ENCODE results near the gene CDKN2B.

CDKN2B gene

DNA sequence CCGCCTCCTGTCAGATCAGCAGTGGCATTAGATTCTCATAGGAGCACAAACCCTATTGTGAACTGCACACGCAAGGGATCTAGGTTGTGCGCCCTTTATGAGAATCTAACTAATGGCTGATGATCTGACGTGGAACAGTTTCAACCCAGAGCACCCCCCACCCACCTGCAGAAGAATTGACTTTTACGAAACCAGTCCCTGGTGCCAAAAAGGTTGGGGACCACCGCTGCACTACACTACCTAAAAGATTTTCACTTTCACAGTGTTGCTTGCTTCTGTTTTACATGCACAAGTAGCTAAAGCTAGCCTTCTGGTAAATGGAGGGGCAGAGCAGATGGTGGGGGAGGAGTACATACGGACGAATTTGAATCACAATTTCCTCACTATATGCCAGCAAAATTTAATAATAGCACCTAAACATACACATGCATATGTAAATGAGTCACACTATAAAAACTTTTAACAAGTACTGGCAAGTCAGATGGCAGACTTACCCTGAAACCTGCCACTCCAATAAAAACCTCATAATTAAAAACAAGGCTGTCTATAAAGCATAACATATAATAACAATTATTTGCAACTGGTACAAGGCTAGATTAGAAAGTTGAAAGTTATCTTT, 24.0 kb upstream of the CDKN2B start:
- no peak for DNase-seq

DNA sequence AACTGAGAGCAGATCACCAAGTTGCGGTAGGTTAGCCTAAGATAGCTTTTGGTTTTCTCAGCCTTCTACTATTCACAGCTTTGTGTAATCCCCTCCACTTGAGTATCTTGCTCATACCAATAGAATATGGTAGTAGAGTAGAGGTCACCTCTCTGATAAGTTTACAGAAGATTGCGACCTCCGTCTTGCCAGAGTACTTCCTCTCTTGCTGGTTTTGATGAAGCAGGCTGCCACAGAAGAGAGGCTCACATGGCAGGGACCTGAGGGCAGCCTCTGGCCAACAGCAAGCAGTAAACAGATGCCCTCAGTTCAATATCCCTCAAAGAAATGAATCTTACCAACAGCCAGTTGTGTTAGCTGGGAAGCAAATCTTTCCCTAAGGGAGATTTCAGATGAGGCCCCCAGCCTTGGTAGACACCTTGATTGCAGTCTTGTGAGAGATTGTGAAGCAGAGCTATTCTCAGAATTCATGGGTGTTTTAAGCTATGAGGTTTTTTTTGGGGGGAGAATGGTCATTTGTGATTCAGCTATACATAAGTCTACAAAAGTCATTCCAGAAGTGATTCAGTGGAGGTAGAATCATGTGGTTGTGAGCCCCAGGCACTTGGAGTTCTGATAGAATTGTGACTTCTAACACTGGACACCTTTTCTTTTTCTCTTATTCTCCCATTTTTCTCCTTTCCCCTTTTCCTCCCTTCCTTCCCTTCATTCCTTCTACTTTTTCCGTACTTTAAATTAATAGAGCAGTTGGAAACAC, 22.7 kb upstream of the CDKN2B start:
- no peak for DNase-seq

DNA sequence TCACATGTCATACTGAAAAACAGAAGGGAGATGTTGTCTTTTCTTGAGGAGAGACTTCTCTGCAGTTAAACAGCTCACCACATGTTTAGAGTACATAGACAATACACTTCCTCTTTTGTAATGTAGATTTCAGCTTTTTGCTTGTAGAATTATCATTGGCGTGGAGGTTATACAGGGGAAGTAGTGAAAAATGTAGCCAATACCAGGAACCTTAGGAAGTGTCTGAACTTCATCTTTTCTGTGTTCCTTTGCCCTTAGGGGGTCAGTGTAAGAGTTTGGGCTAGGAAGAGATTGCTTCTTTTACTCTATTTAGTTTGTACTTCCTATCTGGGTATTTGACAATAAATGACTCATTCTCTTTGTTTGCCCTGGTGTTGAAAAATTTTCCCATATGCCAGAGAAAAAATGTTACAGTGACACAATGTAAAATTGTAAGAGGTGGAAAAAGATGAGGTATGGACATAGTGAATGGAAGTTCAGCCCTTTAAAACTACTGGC, 21.0 kb upstream of the CDKN2B start:
- DNase-seq: no peak

DNA sequence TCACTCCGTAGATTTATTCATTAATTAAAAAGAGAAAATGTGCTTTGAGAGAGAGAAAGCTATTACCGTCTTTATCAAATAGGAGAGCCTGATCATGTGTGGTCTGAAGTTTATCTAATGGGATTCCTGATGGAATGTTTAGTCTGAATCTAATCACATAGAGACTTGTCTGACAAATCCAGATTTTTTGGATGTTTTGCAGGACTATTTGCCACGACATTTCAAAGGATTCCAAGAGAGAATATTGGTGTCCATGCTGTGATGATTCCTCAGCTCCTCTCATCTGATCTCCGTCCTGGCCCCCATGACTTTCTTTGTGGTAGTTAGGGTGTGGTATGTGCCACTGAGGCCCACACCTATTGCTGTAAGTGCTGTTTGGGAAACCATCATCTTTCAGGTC, 20.1 kb upstream of the CDKN2B start:
- DNase-seq: no peak

DNA sequence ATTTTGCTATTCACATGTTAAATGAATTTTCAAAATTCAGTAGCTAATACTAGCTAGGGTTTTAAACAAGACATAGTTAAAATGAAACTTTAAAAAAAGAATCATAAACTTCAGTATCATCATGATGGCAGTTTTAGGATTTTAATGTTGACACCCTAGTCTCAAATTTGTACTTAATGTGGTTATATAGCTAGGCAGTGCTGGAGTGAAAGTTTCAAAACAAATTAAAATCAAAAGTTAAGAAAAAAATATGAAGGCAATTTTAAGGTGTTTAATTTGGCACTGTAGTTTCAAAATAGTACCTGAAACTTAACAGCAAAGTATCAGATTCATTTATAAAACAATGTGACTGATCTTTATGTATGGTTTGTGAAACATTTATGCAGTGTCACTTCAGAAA, 19.3 kb upstream of the CDKN2B start:
- no peak for DNase-seq

DNA sequence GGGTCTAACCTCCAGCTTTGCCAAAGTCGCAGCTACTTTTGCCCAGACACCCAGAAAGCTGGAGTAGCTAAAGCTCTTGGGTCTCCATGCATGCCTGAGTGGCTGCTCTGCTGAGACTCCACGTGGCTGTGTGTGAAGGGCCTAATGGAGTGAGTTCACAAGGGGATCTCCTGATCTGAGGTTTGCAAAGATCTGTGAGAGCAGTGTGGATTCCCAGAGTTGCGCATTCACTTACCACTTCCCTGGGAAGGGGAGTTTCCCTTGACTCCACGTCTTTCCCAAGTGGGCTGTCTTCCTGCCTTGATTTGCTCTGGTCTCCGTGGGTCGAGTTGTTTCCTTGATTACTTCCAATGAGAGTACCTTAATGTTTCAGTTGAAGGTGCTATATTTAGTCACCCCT, 17.6 kb upstream of the CDKN2B start:
- DNase-seq: no peak

DNA sequence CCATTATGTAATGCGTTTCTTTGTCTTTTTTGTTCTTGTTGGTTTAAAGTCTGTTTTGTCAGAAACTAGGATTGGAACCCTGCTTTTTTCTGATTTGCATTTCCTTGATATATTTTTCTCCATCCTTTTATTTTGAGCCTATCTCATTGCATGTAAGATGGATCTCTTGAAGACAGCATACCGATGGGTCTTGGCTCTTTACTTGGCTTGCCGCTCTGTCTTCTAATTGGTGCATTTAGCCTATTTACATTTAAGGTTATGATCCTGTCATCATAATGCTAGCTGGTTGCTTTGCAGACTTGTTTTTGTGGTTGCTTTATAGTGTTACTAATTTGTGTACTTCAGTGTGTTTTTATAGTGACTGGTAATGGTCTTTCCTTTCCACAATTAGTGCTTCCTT, 13.3 kb upstream of the CDKN2B start:
- DNase-seq: no peak

DNA sequence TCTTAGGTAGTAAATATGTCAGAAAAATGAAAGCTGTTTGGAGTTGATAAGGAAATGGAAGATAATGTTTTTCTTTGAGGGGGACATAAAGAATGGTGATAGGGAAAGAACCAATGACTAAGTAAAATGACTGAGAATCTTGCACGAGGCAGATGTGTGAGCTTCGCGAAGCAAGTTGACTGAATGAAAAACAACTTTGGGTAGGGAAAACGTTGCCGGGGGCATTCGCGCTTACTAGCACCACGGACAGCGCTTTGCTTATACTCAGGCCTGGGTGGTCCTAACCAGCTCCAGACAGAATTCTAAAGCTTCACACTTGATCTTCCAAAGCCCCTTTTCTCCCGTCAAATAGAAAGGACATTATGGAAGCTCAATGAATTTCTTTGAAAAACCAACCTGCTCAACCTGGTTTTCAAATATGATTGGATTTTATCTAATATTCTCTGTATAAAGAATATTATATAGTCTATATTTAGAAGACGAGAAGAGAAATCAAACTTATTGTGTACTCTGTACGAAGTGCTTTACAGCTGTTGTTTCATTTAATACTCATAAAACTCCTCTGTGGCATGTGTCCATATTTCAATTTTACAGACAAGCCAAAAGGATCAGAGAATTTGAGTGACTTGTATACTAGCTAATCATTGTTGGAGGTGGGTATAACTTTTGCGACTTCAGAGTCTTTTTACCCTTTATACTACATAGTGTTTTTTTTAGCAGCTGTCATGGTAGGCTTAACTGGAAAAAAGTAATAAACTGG, 1.9 kb upstream of the CDKN2B start:
- DNase-seq: no peak

DNA sequence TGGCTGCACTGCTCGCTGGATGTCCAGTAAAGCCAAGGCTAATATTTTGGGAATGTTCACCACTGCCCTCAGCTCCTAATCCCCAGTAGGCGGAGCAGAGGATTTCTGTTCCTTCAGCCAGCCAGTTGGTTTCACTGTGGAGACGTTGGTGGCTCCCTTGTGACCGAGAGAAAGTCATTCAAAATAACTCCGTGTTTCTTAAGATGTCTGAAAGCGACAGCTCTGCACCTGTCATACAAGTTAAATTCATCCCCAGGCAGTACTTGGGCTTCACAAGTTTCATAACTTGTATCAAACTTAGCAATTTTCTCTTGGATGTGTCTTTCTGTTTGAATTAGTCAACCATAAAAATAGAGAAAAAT, 382 bp upstream of the CDKN2B start:
- no peak for DNase-seq

DNA sequence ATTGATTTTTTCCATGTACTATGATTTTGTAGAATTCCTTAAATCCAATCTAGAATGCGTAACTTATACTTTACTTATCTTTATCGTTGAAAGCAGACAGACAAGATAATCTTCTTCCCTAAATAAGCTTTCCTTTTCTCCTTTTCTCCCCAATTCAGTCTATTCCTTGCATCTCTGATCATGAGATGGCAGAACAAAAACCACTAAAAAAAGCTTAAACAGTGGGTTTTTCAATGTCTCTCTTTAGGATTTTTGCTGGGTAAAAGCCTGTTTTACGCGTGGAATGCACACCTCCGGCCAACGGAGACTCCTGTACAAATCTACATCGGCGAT, 755 bp downstream of the CDKN2B start:
- DNase-seq: no peak

DNA sequence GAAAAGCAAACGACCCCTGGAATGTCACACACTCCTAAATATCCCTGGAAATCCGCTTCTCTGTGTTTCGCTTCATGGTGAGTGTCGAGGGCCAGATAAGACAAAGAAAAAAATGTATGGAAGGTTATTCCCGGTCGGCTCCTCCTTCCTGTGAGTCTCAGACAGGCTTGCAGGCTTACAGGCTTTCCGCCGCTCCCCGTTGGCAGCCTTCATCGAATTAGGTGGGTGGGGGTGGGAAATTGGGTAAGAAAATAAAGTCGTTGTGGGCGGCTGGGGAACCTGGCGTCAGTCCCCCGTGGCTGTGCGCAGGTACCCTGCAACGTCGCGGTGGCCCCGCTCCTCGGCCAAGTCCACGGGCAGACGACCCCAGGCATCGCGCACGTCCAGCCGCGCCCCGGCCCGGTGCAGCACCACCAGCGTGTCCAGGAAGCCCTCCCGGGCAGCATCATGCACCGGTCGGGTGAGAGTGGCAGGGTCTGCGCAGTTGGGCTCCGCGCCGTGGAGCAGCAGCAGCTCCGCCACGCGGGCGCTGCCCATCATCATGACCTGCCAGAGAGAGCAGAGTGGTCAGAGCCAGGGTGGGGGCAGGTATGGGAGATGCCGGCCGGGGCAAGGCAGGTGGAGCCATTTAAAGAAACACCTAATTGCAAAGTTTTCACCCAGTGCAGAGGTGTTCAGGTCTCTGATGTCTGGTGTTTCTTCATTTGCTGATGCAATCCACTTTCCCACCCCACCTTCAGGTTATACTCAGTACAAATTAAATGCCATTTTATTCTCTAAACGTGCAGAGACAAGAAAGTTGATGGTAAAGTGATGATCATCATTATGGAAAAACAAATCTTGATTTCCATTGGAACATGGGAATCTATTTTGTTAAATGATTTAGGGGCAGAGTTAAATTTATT, 3.2 kb downstream of the CDKN2B start:
- no peak for DNase-seq

DNA sequence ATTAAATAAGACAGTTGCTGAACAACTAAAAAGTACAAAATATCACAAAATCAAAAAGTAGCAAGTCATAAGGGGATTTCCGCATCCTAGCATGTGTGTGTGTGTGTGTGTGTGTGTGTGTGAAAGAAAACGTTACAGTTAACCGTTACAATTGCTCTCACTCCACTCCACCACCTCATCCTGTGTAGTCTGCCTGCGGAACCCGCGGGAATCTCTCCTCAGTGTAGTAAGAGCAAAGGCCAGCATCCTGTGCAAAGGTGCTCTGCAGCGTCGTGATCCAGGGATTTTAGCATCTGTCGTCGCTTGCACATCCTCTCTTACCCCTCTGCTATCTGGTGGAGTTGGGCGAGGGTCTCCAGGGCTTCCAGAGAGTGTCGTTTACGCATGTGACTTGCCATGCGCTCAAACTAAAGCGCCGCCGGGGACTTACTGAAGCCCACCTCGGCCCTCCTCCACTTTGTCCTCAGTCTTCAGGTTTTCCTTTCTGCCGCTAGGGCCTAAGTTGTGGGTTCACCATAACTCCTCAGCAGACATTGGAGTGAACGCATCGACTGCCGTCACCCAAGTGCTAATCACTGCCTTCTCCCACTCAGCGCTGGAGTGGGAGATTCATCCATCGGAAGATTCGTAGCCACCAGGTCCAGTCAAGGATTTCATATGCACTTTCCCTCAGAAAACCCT, 3.9 kb downstream of the CDKN2B start:
- DNase-seq: no peak

DNA sequence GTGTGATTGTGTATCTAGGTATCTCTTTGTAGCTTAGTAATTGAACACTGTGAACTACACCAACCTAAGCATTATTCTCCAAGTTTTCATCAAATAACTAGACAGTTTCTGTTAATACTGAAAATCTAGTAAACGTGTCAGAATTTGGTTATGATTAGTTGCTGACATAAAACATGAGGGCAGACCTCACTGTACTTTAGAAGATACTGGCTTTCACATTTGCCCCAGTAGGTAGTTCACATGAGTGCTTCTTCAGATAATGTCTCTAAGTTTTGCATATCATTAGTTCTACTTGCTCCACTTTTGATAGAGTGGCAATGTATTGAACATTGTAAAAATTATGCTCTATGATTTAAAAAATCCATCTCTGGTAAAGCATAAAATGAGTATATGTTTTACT, 7.1 kb downstream of the CDKN2B start:
- DNase-seq: no peak

DNA sequence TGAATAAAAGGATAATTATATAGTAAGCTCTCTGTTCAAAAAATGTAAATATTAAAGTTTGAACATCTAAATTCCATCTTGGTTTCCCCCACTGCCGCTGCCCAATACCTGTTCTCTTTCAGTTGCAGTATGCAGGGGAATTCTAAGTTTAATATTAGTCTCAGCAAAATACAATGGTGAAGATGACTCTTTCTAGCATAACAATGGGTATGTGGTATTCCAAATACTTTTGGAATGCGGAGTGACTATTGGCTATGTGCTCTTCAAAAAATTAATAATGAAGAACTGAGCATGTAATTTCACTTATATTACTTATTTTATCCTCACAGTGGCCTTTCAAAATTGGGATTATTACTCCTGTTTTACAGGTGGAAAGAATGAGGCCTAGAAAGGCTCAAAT, 11.1 kb downstream of the CDKN2B start:
- no peak for DNase-seq

DNA sequence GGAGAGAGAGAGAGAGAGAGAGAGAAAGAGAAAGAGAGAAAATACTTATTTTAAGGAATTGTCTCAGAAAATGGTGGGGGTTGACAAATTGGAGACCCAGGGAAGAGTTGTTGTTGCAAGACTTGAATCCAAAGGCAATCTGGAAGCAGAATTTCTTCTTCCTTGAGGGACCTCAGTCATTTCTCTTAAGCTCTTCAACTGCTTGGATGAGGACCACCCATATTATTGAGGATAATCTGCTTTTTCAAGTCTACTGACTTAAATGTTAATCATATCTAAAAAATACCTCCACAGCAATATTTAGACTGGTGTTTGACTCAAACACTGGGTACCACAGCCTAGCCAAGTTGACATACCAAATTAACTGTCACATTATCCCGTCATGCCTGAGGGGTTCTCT, 11.6 kb downstream of the CDKN2B start:
- no peak for DNase-seq

DNA sequence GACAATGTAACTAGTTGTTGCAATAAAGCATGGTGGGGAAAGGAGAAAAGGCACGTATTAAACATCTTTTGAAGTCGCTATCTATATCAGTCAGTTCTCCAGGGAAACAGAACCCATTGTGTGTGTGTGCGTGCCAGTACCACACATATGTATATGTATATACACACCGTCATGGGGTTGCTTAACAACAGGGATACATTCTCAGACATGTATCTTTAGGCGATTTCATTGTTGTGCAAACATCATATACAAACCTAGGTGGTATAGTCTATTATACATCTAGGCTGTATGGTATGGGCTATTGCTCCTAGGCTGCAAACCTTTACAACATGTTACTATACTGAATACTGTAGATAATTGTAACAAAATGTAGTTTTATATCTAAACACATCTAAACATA, 12.2 kb downstream of the CDKN2B start:
- DNase-seq: no peak

DNA sequence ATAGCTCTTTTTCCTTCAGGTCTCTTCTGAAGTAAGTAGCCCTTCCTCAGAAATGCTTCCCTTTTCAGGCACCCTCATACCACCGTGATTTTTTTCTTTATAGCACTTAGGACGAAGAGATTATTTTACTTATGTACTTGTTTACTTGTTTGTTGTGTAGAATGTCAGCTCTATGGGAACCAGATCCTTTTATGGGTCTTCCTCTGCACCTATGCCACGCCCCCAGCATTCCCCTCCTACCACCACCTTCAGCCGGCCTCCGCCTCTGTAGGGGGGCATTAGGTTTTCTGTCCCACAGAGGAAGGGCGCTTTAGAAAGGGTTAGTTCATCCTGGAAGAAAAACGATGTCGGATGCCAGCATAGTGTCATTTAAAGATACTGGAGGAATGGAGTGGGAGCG, 12.7 kb downstream of the CDKN2B start:
- no peak for DNase-seq

DNA sequence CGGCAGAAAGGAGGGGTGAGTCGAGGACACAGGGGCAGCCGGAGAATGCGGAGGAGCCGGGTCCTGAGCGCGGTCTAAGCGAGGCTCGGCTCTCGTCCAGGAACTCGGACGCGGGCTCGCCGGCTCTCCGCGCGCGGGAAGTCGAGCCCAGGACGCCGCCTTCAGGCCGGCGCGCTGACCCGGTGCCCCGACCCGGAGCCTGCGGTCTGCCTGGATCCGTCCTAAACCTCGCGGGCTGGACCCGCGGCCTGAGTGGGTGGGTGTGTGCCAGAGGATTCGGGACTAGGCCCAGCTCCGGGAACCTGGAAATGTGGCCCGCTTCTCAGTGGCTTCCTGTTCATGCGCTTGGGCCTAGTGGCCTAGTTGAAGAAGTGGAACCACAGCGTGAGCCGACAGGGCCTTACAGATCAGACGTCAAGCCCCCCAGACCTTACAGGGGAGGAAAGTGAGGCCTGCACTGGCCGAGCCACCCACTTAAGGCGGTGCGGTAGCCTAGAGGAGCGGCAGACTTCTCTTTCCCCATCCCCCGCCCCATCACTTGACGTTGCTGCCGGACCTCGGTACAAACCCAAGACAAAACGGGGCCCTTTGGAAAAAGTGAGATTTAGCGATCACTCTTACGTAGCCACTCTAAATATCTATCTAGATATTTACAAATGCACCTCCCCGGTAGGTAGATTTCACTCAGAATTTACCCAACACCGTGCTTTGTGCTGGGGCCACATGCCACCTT, 13.3 kb downstream of the CDKN2B start:
- DNase-seq: no peak

DNA sequence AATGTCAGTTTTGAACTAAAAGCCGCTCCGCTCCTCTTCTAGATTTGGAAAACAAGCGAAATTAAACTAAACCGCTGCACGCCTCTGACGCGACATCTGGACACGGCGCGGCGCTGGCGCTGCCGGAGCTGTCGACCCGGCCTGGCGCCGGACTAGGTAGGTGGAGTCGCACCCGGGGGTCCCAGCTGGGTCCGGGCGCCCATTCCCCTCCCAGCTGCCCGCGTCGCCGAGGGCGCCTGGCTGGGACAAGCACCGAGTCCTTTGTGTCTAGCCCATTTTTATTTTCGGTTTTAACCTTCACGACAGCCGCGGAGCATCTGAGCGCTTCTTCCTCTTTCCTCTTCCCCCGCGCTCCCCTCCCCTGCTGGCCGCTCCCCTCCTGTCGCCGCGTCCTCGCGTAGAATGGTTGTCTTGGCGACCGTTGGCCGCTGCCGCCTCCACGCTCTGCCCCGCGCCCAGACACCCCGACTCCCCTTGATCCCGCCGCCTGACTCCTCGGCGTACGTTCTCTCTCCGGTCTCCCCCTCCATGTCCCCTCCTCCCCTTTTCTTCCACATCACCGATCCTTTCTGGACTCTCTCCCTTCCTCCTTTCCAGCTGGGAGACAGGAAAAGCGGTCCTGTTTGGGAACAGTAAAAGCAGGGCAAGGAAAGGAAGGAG, 14.0 kb downstream of the CDKN2B start:
- peak; percentile 63 for DNase-seq

DNA sequence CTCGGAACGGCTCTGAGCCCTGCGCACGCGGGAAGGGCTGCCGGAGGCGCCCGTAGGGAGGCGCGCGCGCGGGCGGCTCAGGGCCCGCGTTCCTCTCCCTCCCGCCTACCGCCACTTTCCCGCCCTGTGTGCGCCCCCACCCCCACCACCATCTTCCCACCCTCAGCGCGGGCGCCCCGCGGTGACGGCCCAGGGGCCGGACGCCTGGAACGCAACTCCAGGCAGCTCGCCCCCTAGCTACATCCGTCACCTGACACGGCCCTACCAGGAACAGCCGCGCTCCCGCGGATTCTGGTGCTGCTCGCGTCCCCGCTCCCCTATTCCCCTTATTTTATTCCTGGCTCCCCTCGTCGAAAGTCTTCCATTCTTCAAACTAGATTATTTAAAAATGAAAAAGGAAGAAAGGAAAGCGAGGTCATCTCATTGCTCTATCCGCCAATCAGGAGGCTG, 14.5 kb downstream of the CDKN2B start, which contains the start of gene CDKN2B-AS1:
CDKN2B-AS1 (plus strand) TSS at position 236 of the 450 bp plus-strand sequence.
- DNase-seq: no peak
